GM12892 (cell line): ENCODE data around the gene CFLAR.
"Not testable (repeated sequence)": the region's sequence is repeated elsewhere in the genome, so short reads cannot be mapped to it uniquely, and the experiment has no call there.

ENCODE experiments used
- DNase-seq: peaks from one replicate; pipeline ENCODE4 v3.0.0; 2011; ENCODE audit not compliant: insufficient read length
- FAIRE-seq: peaks from 2 replicates; lab custom pipeline; 2011; peaks lifted over from hg19 to GRCh38; lab: Jason Lieb, UNC
- POLR2A ChIP-seq: IDR thresholded peaks from 2 replicates; pipeline ENCODE4 v1.6.1; 2011; ENCODE audit warnings: low read depth, low read length, control low read depth
- POLR2AphosphoS5 ChIP-seq: IDR thresholded peaks from 2 replicates; pipeline ENCODE4 v1.6.1; 2011; ENCODE audit warnings: low read depth, low read length, control low read depth
- TAF1 ChIP-seq: IDR thresholded peaks from 2 replicates; pipeline ENCODE4 v1.6.1; 2011; ENCODE audit warnings: low read depth, mild to moderate bottlenecking, control low read depth, low read length, borderline replicate concordance

The CFLAR gene

GRCh38 chr2:201151127-201151981, 35.4 kb downstream of the CFLAR start:
- DNase-seq (no peak), FAIRE-seq (no peak)
- TF ChIP-seq TAF1 (no peak), POLR2A (no peak), POLR2AphosphoS5 (no peak)

- FAIRE-seq: no peak
- TF ChIP-seq POLR2AphosphoS5 (no peak), POLR2A (no peak), TAF1 (no peak)
- DNase-seq: no peak
These were observed 36.6 kb downstream of the CFLAR start for GRCh38 chr2:201152517-201152916.

GRCh38 chr2:201152999-201153815, 37.2 kb downstream of the CFLAR start:
- TF ChIP-seq POLR2AphosphoS5 (no peak), POLR2A (no peak), TAF1 (no peak)
- no peak for DNase-seq
- no peak for FAIRE-seq

GRCh38 chr2:201154615-201155399, 38.8 kb downstream of the CFLAR start:
- no peak for FAIRE-seq
- DNase-seq: no peak
- no peak for TF ChIP-seq TAF1
- no peak for TF ChIP-seq POLR2A
- TF ChIP-seq POLR2AphosphoS5: no peak

- FAIRE-seq: no peak
These were observed 40.1 kb downstream of the CFLAR start for GRCh38 chr2:201156036-201156435.

GRCh38 chr2:201156640-201157039, 40.7 kb downstream of the CFLAR start:
- TF ChIP-seq POLR2AphosphoS5: no peak
- TF ChIP-seq TAF1: no peak
- no peak for TF ChIP-seq POLR2A
- DNase-seq: no peak
- no peak for FAIRE-seq

More at GRCh38 chr2:201156036-201156435, 40.1 kb downstream of the CFLAR start:
- TF ChIP-seq POLR2A (no peak), POLR2AphosphoS5 (no peak), TAF1 (no peak)
- DNase-seq: no peak

- DNase-seq (no peak), FAIRE-seq (peak; percentile 17)
- no peak for TF ChIP-seq POLR2AphosphoS5
These were observed 41.7 kb downstream of the CFLAR start for GRCh38 chr2:201157694-201158093.

- FAIRE-seq (peak; percentile 67), DNase-seq (no peak)
- no peak for TF ChIP-seq POLR2A
- no peak for TF ChIP-seq TAF1
- TF ChIP-seq POLR2AphosphoS5: no peak
These were observed 42.4 kb downstream of the CFLAR start for GRCh38 chr2:201158111-201158929.

- TF ChIP-seq POLR2A (no peak), POLR2AphosphoS5 (no peak), TAF1 (no peak)
- FAIRE-seq (no peak), DNase-seq (no peak)
These were observed 48.2 kb downstream of the CFLAR start for GRCh38 chr2:201164166-201164565.

- no peak for FAIRE-seq
- TF ChIP-seq POLR2A: peak; percentile 44; the same call in 1 of the 2 replicates
- no peak for TF ChIP-seq TAF1
- TF ChIP-seq POLR2AphosphoS5: peak; percentile 36; the same call in 1 of the 2 replicates
- no peak for DNase-seq
These were observed 51.6 kb downstream of the CFLAR start for GRCh38 chr2:201167546-201167945.

- DNase-seq, FAIRE-seq: not testable (repeated sequence)
These were observed 52.5 kb downstream of the CFLAR start for GRCh38 chr2:201168496-201168895.
